ENCODE results near the gene AP2A2.

AP2A2 gene

GRCh38 chr11:1030086-1030485, 104.4 kb downstream of the AP2A2 start:
- no peak for DNase-seq

- DNase-seq: no peak
Observed at GRCh38 chr11:1030556-1030955, 104.9 kb downstream of the AP2A2 start.

GRCh38 chr11:1031121-1031899, 105.6 kb downstream of the AP2A2 start:
- DNase-seq: no peak

GRCh38 chr11:1032310-1032891, 106.7 kb downstream of the AP2A2 start:
- DNase-seq: no peak

- DNase-seq: no peak
Observed at GRCh38 chr11:1033016-1033798, 107.5 kb downstream of the AP2A2 start.

- no peak for DNase-seq
Observed at GRCh38 chr11:1034001-1034400, 108.3 kb downstream of the AP2A2 start.

- DNase-seq: no peak
Observed at GRCh38 chr11:1034456-1035295, 109.0 kb downstream of the AP2A2 start.

GRCh38 chr11:1035577-1036283, 110.1 kb downstream of the AP2A2 start:
- no peak for DNase-seq

GRCh38 chr11:1036303-1036923, 110.7 kb downstream of the AP2A2 start, which contains the start of gene MUC6:
MUC6 (minus strand) TSS chr11:1036718; CDS start chr11:1036655, 63 bp downstream.
- DNase-seq: no peak

GRCh38 chr11:1036931-1037330, 111.3 kb downstream of the AP2A2 start:
- DNase-seq: no peak

GRCh38 chr11:1037506-1038055, 111.9 kb downstream of the AP2A2 start:
- no peak for DNase-seq

- no peak for DNase-seq
Observed at GRCh38 chr11:1038361-1038760, 112.7 kb downstream of the AP2A2 start.

GRCh38 chr11:1038921-1039320, 113.3 kb downstream of the AP2A2 start:
- DNase-seq: no peak

- no peak for DNase-seq
Observed at GRCh38 chr11:1039481-1040427, 114.1 kb downstream of the AP2A2 start.

- no peak for DNase-seq
Observed at GRCh38 chr11:1040428-1041148, 114.9 kb downstream of the AP2A2 start.

- DNase-seq: no peak
Observed at GRCh38 chr11:1041149-1041467, 115.4 kb downstream of the AP2A2 start.

GRCh38 chr11:1041471-1041870, 115.8 kb downstream of the AP2A2 start:
- DNase-seq: no peak

GRCh38 chr11:1041936-1042608, 116.4 kb downstream of the AP2A2 start:
- no peak for DNase-seq
